ENCODE results near the gene SF3B3. TPM values are rescaled to one million over a fixed set of nuclear protein-coding genes. Genes with fewer than 3 reads are reported as not detected.

SF3B3 gene
- total and polyA plus RNA-seq, 2 donors (not counting 1 experiment from before 2014, with no cell fraction given): 89.2 to 107 TPM

GRCh38 chr16:70611224-70611598 is 87.6 kb downstream of the SF3B3 start:
- Histone ChIP-seq H3K79me2 (ENCODE audit: control insufficient read depth, insufficient read depth, low read length) (no peaks in the 10 kb centered on the region), H3K36me3 (ENCODE audit: control insufficient read depth, insufficient read depth, low read length) (no peaks in the 10 kb centered on the region), H3K4me3 (replicated peaks in 1 of 4; ENCODE audit: control extremely low read depth in 1 of 4, insufficient read depth in 1 of 4, low read depth in 3 of 4, low read length in 4 of 4) (no peak overlapping the region), H3K9ac (ENCODE audit: insufficient read depth, low read length) (no peak overlapping the region), H2AFZ (ENCODE audit: low read length) (no peak overlapping the region), H3K27me3 (ENCODE audit: control insufficient read depth, insufficient read depth, low read length) (no peaks in the 10 kb centered on the region), H3K4me2 (ENCODE audit: extremely low read depth, insufficient read depth, low read length) (no peak overlapping the region), H3K4me1 (ENCODE audit: control insufficient read depth, extremely low read depth, insufficient read depth, low read length) (no peaks in the 10 kb centered on the region), H4K20me1 (ENCODE audit: control insufficient read depth, extremely low read depth, insufficient read depth, low read length) (no peaks in the 10 kb centered on the region), H3K27ac (ENCODE audit: insufficient read depth, low read length) (no peak overlapping the region), H3K9me3 (ENCODE audit: control insufficient read depth, insufficient read depth, low read depth, low read length) (no peaks in the 10 kb centered on the region)
- DNase-seq (ENCODE audit: low read depth in 2 of 2): no peak
- TF ChIP-seq EZH2 (IDR thresholded peaks at IDR 0.05; ENCODE audit: low read length, missing control alignments) (no peak), CTCF (conservative IDR thresholded peaks at IDR 0.05 in 1 of 2, IDR thresholded peaks at IDR 0.05 in 1 of 2; ENCODE audit: low read depth in 1 of 2, low read length in 2 of 2) (no peak)

DNA sequence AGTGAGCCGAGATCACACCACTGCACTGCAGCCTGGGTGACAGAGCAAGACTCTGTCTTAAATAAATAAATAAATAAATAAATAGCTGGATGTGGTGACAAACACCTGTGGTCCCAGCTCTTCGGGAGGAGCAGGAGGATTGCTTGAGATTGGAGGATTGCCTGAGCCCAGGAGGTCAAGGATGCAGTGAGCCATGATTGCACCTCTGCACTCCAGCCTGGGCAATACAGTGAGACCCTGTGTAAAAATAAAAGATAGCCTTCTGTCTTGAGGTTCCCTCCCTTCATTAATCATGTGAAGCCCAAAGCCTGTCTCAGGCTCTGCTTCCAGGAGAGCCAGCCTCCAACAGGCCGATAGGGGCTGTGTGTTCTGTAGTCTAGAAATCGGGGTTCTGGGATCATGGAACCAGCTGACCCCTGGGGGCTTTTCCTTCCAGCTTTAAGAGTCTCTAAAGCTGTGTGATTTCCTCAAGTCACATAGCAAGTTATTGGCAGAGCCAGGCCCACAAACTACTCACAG is 88.2 kb downstream of the SF3B3 start:
- H3K9ac ChIP-seq (ENCODE audit: insufficient read depth, low read length): no peak overlapping the region
- H3K4me2 ChIP-seq (ENCODE audit: extremely low read depth, insufficient read depth, low read length): no peak overlapping the region
- no peak overlapping the region for H3K4me3 ChIP-seq (replicated peaks in 1 of 4; ENCODE audit: control extremely low read depth in 1 of 4, insufficient read depth in 1 of 4, low read depth in 3 of 4, low read length in 4 of 4)
- H3K9me3 ChIP-seq (ENCODE audit: control insufficient read depth, insufficient read depth, low read depth, low read length): no peaks in the 10 kb centered on the region
- H2AFZ ChIP-seq (ENCODE audit: low read length): no peak overlapping the region
- TF ChIP-seq CTCF (conservative IDR thresholded peaks at IDR 0.05 in 1 of 2, IDR thresholded peaks at IDR 0.05 in 1 of 2; ENCODE audit: low read depth in 1 of 2, low read length in 2 of 2): no peak
- no peak for TF ChIP-seq EZH2 (IDR thresholded peaks at IDR 0.05; ENCODE audit: low read length, missing control alignments)
- H3K4me1 ChIP-seq (ENCODE audit: control insufficient read depth, extremely low read depth, insufficient read depth, low read length): no peaks in the 10 kb centered on the region
- H3K27me3 ChIP-seq (ENCODE audit: control insufficient read depth, insufficient read depth, low read length): no peaks in the 10 kb centered on the region
- DNase-seq (ENCODE audit: low read depth in 2 of 2): no peak
- no peak overlapping the region for H3K27ac ChIP-seq (ENCODE audit: insufficient read depth, low read length)
- H4K20me1 ChIP-seq (ENCODE audit: control insufficient read depth, extremely low read depth, insufficient read depth, low read length): no peaks in the 10 kb centered on the region
- no peaks in the 10 kb centered on the region for H3K36me3 ChIP-seq (ENCODE audit: control insufficient read depth, insufficient read depth, low read length)
- H3K79me2 ChIP-seq (ENCODE audit: control insufficient read depth, insufficient read depth, low read length): no peaks in the 10 kb centered on the region

- Histone ChIP-seq H3K79me2 (ENCODE audit: control insufficient read depth, insufficient read depth, low read length) (no peaks in the 10 kb centered on the region), H3K4me1 (ENCODE audit: control insufficient read depth, extremely low read depth, insufficient read depth, low read length) (no peaks in the 10 kb centered on the region), H3K27ac (ENCODE audit: insufficient read depth, low read length) (no peak overlapping the region), H2AFZ (ENCODE audit: low read length) (no peak overlapping the region), H3K36me3 (ENCODE audit: control insufficient read depth, insufficient read depth, low read length) (no peaks in the 10 kb centered on the region), H3K4me2 (ENCODE audit: extremely low read depth, insufficient read depth, low read length) (no peak overlapping the region), H3K27me3 (ENCODE audit: control insufficient read depth, insufficient read depth, low read length) (no peaks in the 10 kb centered on the region), H3K4me3 (replicated peaks in 1 of 4; ENCODE audit: control extremely low read depth in 1 of 4, insufficient read depth in 1 of 4, low read depth in 3 of 4, low read length in 4 of 4) (no peak overlapping the region), H3K9ac (ENCODE audit: insufficient read depth, low read length) (no peak overlapping the region), H4K20me1 (ENCODE audit: control insufficient read depth, extremely low read depth, insufficient read depth, low read length) (no peaks in the 10 kb centered on the region), H3K9me3 (ENCODE audit: control insufficient read depth, insufficient read depth, low read depth, low read length) (no peaks in the 10 kb centered on the region)
- TF ChIP-seq EZH2 (IDR thresholded peaks at IDR 0.05; ENCODE audit: low read length, missing control alignments) (no peak), CTCF (conservative IDR thresholded peaks at IDR 0.05 in 1 of 2, IDR thresholded peaks at IDR 0.05 in 1 of 2; ENCODE audit: low read depth in 1 of 2, low read length in 2 of 2) (no peak)
- no peak for DNase-seq (ENCODE audit: low read depth in 2 of 2)
Measured at GRCh38 chr16:70612931-70613330, 89.3 kb downstream of the SF3B3 start.
